GM21381 (cell line): ENCODE data around the gene SEMA6B.
"Not testable (repeated sequence)": the region's sequence is repeated elsewhere in the genome, so short reads cannot be mapped to it uniquely, and the experiment has no call there.

Experiments used
- ATAC-seq: cut with Tn5 transposase; IDR thresholded peaks from one replicate; pipeline ENCODE4 v1.9.1; 2021; ENCODE audit warnings: mild to moderate bottlenecking, moderate library complexity; ENCODE audit not compliant: unreplicated experiment

Gene SEMA6B

GRCh38 chr19:4576016-4576933 lies 16.8 kb upstream of the SEMA6B start:
- ATAC-seq = no peak

- ATAC-seq = no peak
These were observed 16.0 kb upstream of the SEMA6B start for GRCh38 chr19:4575267-4576015.

GRCh38 chr19:4573682-4574081 lies 14.2 kb upstream of the SEMA6B start:
- ATAC-seq = no peak

- no peak for ATAC-seq
These were observed 11.9 kb upstream of the SEMA6B start for GRCh38 chr19:4571305-4571917.

GRCh38 chr19:4570916-4571304 lies 11.4 kb upstream of the SEMA6B start:
- ATAC-seq = no peak

- ATAC-seq = no peak
These were observed 10.9 kb upstream of the SEMA6B start for GRCh38 chr19:4570402-4570801.

GRCh38 chr19:4568886-4569285 lies 9.4 kb upstream of the SEMA6B start:
- no peak for ATAC-seq

- ATAC-seq = no peak
These were observed 8.1 kb upstream of the SEMA6B start for GRCh38 chr19:4567584-4568071.

GRCh38 chr19:4566402-4567051 lies 7.0 kb upstream of the SEMA6B start:
- no peak for ATAC-seq

GRCh38 chr19:4563562-4563961 lies 4.1 kb upstream of the SEMA6B start:
- not testable (repeated sequence) for ATAC-seq

- ATAC-seq = not testable (repeated sequence)
These were observed 2.6 kb upstream of the SEMA6B start for GRCh38 chr19:4562085-4562484.

GRCh38 chr19:4557971-4558941 lies 1.2 kb downstream of the SEMA6B start:
- ATAC-seq = no peak

- ATAC-seq = no peak
These were observed 2.1 kb downstream of the SEMA6B start for GRCh38 chr19:4557144-4557970.

GRCh38 chr19:4556597-4557127 lies 2.8 kb downstream of the SEMA6B start:
- ATAC-seq = no peak

- no peak for ATAC-seq
These were observed 3.6 kb downstream of the SEMA6B start for GRCh38 chr19:4555657-4556561.

GRCh38 chr19:4554717-4555116 lies 4.8 kb downstream of the SEMA6B start:
- no peak for ATAC-seq

GRCh38 chr19:4553775-4554174 lies 5.7 kb downstream of the SEMA6B start:
- ATAC-seq = no peak
